Stimulated activated CD4-positive, alpha-beta T cell treated with anti-CD3 and anti-CD28 coated beads, TNF-alpha, amount 100 ng/mL, for 1 hour (primary cell): Measurements from ENCODE around the gene BSN.
A peak's percentile ranks its signal among the peaks of the same experiment; 100 is the strongest.
"Not testable (repeated sequence)": the region's sequence is repeated elsewhere in the genome, so short reads cannot be mapped to it uniquely, and the experiment has no call there.

Experiments used
- DNase-seq, 3 donors: peaks; one replicate each; pipeline ENCODE4 v3.0.0-alpha.2; 2020; ENCODE audit warnings: low read depth in 3 of 3, low spot score in 1 of 3

The BSN gene

GRCh38 chr3:49670940-49671290 lies 116.6 kb downstream of the BSN start:
- DNase-seq, result no peak

- DNase-seq, result peak; percentile 18 to 62 (median 49)
Measured at GRCh38 chr3:49671291-49672288, 117.3 kb downstream of the BSN start.

- DNase-seq, result no peak
Measured at GRCh38 chr3:49673121-49673714, 118.9 kb downstream of the BSN start.

GRCh38 chr3:49673715-49674496 lies 119.6 kb downstream of the BSN start, which contains the start of gene APEH:
Gene APEH (plus strand): TSS chr3:49674351. CDS start chr3:49674402, 51 bp downstream.
- peak; percentile 88 to 94 (median 90) for DNase-seq

GRCh38 chr3:49674497-49674983 lies 120.3 kb downstream of the BSN start:
- DNase-seq, result peak in 1 of 3 donors; percentile 16

- DNase-seq, result no peak
Measured at GRCh38 chr3:49675912-49676311, 121.6 kb downstream of the BSN start.

GRCh38 chr3:49680493-49681231 lies 126.4 kb downstream of the BSN start:
- DNase-seq, result no peak

GRCh38 chr3:49681232-49681522 lies 126.9 kb downstream of the BSN start:
- no peak for DNase-seq

GRCh38 chr3:49681543-49681942 lies 127.3 kb downstream of the BSN start:
- DNase-seq, result no peak

GRCh38 chr3:49683162-49683561 lies 128.9 kb downstream of the BSN start:
- no peak for DNase-seq

GRCh38 chr3:49684453-49684852 lies 130.2 kb downstream of the BSN start:
- DNase-seq, result not testable (repeated sequence)

GRCh38 chr3:49685103-49685502 lies 130.8 kb downstream of the BSN start:
- not testable (repeated sequence) for DNase-seq

- not testable (repeated sequence) for DNase-seq
Measured at GRCh38 chr3:49685846-49686245, 131.6 kb downstream of the BSN start.

GRCh38 chr3:49686346-49686745 lies 132.1 kb downstream of the BSN start:
- not testable (repeated sequence) for DNase-seq

GRCh38 chr3:49686769-49687423 lies 132.6 kb downstream of the BSN start:
- not testable (repeated sequence) for DNase-seq

GRCh38 chr3:49687424-49687795 lies 133.1 kb downstream of the BSN start:
- not testable (repeated sequence) for DNase-seq

- not testable (repeated sequence) for DNase-seq
Measured at GRCh38 chr3:49688338-49689045, 134.2 kb downstream of the BSN start.

GRCh38 chr3:49689046-49689907 lies 135.0 kb downstream of the BSN start, which contains the start of the genes MST1 and RNF123:
Gene MST1 (minus strand): TSS chr3:49689474. CDS start chr3:49688691, 783 bp downstream.
Gene RNF123 (plus strand): TSS chr3:49689557. CDS start chr3:49691166, 1,609 bp downstream.
- peak; percentile 78 to 93 (median 84) for DNase-seq
